GM23338 (cell line): ENCODE measurements around the gene RNGTT. TPM values are rescaled to one million over a fixed set of nuclear protein-coding genes. Genes with fewer than 3 reads are reported as not detected.

Experiments used
- ATAC-seq: fragments of 200-7000 bp; cut with Tn5 transposase; 3 replicates; pipeline ENCODE4 v1.9.1; 2020
- DNase-seq: peaks from one replicate; pipeline ENCODE4 v3.0.0-alpha.2; 2015; ENCODE audit warnings: low spot score
- H2AFZ ChIP-seq: fragments of 200-600 bp; sonication (generic); 2 replicates; pipeline ENCODE4 v1.8.0; 2016; ENCODE audit warnings: antibody characterized with exemption, mild to moderate bottlenecking, moderate library complexity
- H3F3A ChIP-seq: fragments of 200-600 bp; sonication (generic); replicated peaks from 2 replicates; pipeline ENCODE4 v1.8.0; 2017; ENCODE audit warnings: antibody characterized with exemption, mixed run types, low read depth
- H3K27ac ChIP-seq: fragments of 200-600 bp; sonication (generic); 2 replicates; pipeline ENCODE4 v1.6.1; 2016; ENCODE audit warnings: low read depth
- H3K27me3 ChIP-seq: fragments of 200-600 bp; sonication (generic); 2 replicates; pipeline ENCODE4 v1.8.0; 2016; ENCODE audit warnings: mild to moderate bottlenecking, mixed run types, moderate library complexity; ENCODE audit not compliant: insufficient read depth
- H3K36me3 ChIP-seq: fragments of 200-600 bp; sonication (generic); 2 replicates; pipeline ENCODE4 v1.8.0; 2016; ENCODE audit warnings: mild to moderate bottlenecking; ENCODE audit not compliant: insufficient read depth
- H3K4me1 ChIP-seq: fragments of 200-600 bp; sonication (generic); 2 replicates; pipeline ENCODE4 v1.8.0; 2016; ENCODE audit warnings: mild to moderate bottlenecking, moderate library complexity; ENCODE audit not compliant: insufficient read depth
- H3K4me2 ChIP-seq: fragments of 200-600 bp; sonication (generic); 2 replicates; pipeline ENCODE4 v1.7.1; 2017; ENCODE audit warnings: mixed run types
- H3K4me3 ChIP-seq: fragments of 200-600 bp; sonication (generic); 2 replicates; pipeline ENCODE4 v1.6.1; 2016; ENCODE audit warnings: mixed run types
- H3K79me2 ChIP-seq: fragments of 200-600 bp; sonication (generic); replicated peaks from 2 replicates; pipeline ENCODE4 v1.8.0; 2017; ENCODE audit warnings: mild to moderate bottlenecking; ENCODE audit not compliant: insufficient read depth
- H3K9me2 ChIP-seq: fragments of 200-600 bp; sonication (generic); 2 replicates; pipeline ENCODE4 v1.8.0; 2017; ENCODE audit not compliant: insufficient read depth
- H4K20me1 ChIP-seq: fragments of 200-600 bp; sonication (generic); replicated peaks from 2 replicates; pipeline ENCODE4 v1.8.0; 2017; ENCODE audit warnings: mild to moderate bottlenecking; ENCODE audit not compliant: insufficient read depth
- H3K27ac Mint-ChIP-seq: 2 replicates; pipeline ENCODE4 v1.8.0; 2020; ENCODE audit warnings: inconsistent platforms, mild to moderate bottlenecking, moderate library complexity, mixed read lengths
- H3K27me3 Mint-ChIP-seq: 3 replicates; pipeline ENCODE4 v1.8.0; 2022; ENCODE audit warnings: low read depth, mild to moderate bottlenecking, moderate library complexity, mixed read lengths, inconsistent platforms; ENCODE audit not compliant: insufficient read depth, poor library complexity
- H3K36me3 Mint-ChIP-seq: 3 replicates; pipeline ENCODE4 v1.8.0; 2021; ENCODE audit warnings: low read depth, mild to moderate bottlenecking, inconsistent platforms, moderate library complexity, mixed read lengths
- H3K4me1 Mint-ChIP-seq: 3 replicates; pipeline ENCODE4 v1.8.0; 2020; ENCODE audit warnings: mild to moderate bottlenecking, inconsistent platforms, mixed read lengths
- H3K4me3 Mint-ChIP-seq: 3 replicates; pipeline ENCODE4 v1.8.0; 2021; ENCODE audit warnings: moderate library complexity, mild to moderate bottlenecking, inconsistent platforms, mixed read lengths
- H3K9me3 Mint-ChIP-seq: 3 replicates; pipeline ENCODE4 v1.8.0; 2020; ENCODE audit warnings: moderate library complexity, mild to moderate bottlenecking, inconsistent platforms, mixed read lengths
- CREB1 ChIP-seq: fragments of 250-450 bp; sonication (Bioruptor Pico); IDR thresholded peaks from 2 replicates; pipeline ENCODE4 v1.5.0; 2020; ENCODE audit warnings: low read depth, mild to moderate bottlenecking, moderate library complexity
- ETS1 ChIP-seq: IDR thresholded peaks from 2 replicates; pipeline ENCODE4 v1.6.1; 2016; ENCODE audit warnings: antibody characterized with exemption
- EZH2phosphoT487 ChIP-seq: fragments of 200-600 bp; sonication (generic); IDR thresholded peaks from one replicate; pipeline ENCODE4 v1.8.1; 2018; ENCODE audit warnings: antibody characterized with exemption; ENCODE audit not compliant: unreplicated experiment
- JUNB ChIP-seq: IDR thresholded peaks from one replicate; pipeline ENCODE4 v1.6.1; 2016; ENCODE audit warnings: antibody characterized with exemption; ENCODE audit not compliant: unreplicated experiment
- ZNF331 ChIP-seq: fragments of 250-450 bp; sonication (Bioruptor Pico); IDR thresholded peaks from 2 replicates; pipeline ENCODE4 v1.5.0; 2020; ENCODE audit warnings: low read depth, mild to moderate bottlenecking, moderate library complexity
- ZNF462 ChIP-seq: fragments of 250-450 bp; sonication (Bioruptor Pico); IDR thresholded peaks from 2 replicates; pipeline ENCODE4 v1.5.0; 2020; ENCODE audit warnings: mild to moderate bottlenecking, moderate library complexity
- polyA plus RNA-seq: library from polyadenylated mRNA; unstranded; fragments of >200 nt; fragmentation: Nextera tagmentation; extraction: Ambion mirVana; gene quantifications from 2 replicates; pipeline ENCODE4 v1.2.1, GENCODE V29; 2016
- total RNA-seq: library from RNA; depleted of rRNA; stranded (reverse); fragments of >200 nt; shearing (Covaris generic); gene quantifications from 2 replicates; pipeline ENCODE4 v1.2.3, GENCODE V29; 2014
- TF ChIP-seq, protein P1 (sequence below): IDR thresholded peaks from one replicate; pipeline ENCODE4 v1.6.1; 2018; ENCODE audit warnings: antibody characterized with exemption; ENCODE audit not compliant: unreplicated experiment

Gene RNGTT
- total and polyA plus RNA-seq, 2 experiments from 2014 or later = 11.2 to 29.2 TPM

DNA sequence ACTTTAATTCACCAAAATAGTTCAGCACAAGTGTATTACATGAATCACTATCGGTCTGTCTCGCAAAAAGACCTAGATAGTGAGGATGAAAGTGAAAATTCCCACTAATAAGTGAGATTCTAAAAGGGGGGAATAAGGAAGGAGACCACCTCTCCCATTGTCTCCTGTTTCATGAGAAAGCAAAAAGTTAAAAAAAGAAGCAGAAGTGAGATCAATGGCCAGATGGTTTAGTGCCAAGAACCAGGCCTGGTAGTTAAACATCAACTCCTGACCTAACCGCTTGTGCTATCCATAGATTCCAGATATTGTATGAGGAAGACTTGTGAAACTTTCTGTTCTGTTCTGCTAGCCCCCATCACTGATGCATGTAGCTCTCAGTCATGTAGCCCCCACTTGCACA lies 293.0 kb downstream of the RNGTT start (continued):
- no peak for TF ChIP-seq JUNB

DNA sequence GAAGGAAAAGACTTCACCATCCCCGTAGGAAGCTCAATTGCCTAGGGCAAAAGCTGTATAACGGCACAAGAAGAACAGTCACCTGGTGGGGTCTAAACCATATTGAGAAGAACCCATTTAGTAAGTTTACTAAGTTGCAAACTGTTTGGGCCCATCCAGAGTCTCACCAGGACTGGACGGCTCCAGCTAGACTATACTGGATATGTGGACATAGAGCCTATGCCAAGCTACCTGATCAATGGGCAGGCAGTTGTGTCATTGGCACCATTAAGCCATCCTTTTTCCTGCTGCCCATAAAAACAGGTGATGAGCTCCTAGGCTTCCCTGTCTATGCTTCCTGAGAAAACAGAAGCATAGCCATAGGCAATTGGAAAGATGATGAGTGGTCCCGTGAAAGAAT lies 293.9 kb downstream of the RNGTT start:
- H3K79me2 ChIP-seq = no peaks in the 10 kb centered on the region
- no peak for DNase-seq
- H3K4me1 Mint-ChIP-seq = no peaks in the 10 kb centered on the region
- H3K9me3 Mint-ChIP-seq = peaks cover 39% of the 10 kb centered on the region
- no peak for TF ChIP-seq CREB1 (CRISPR knock-in tag)
- no peaks in the 10 kb centered on the region for H3K27me3 ChIP-seq
- no peaks in the 10 kb centered on the region for H3K4me1 ChIP-seq
- no peak overlapping the region for H3K4me2 ChIP-seq
- H3K27ac ChIP-seq = no peak overlapping the region
- H3K9me2 ChIP-seq = no peaks in the 10 kb centered on the region
- peaks cover 4% of the 10 kb centered on the region for H3K27me3 Mint-ChIP-seq
- H2AFZ ChIP-seq = no peak overlapping the region
- H3K27ac Mint-ChIP-seq = no peak overlapping the region
- H3F3A ChIP-seq = no peaks in the 10 kb centered on the region
- 0 out of 2 replicates have a peak, but pooled peaks cover 4% of the 10 kb centered on the region for H3K36me3 ChIP-seq
- no peak for ATAC-seq
- peaks cover 46% of the 10 kb centered on the region for H3K36me3 Mint-ChIP-seq
- H3K4me3 ChIP-seq = no peak overlapping the region
- no peaks in the 10 kb centered on the region for H4K20me1 ChIP-seq
- H3K4me3 Mint-ChIP-seq = no peak overlapping the region

- H3K4me3 ChIP-seq = no peak overlapping the region
- no peaks in the 10 kb centered on the region for H3K27me3 ChIP-seq
- DNase-seq = no peak
- ATAC-seq = no peak
- H3K27ac ChIP-seq = no peak overlapping the region
- no peak overlapping the region for H3K4me3 Mint-ChIP-seq
- no peaks in the 10 kb centered on the region; the same call in 1 of the 2 replicates for H3K9me2 ChIP-seq
- H3K4me1 ChIP-seq = no peaks in the 10 kb centered on the region
- H3K9me3 Mint-ChIP-seq = peaks cover 50% of the 10 kb centered on the region
- H3K36me3 ChIP-seq = 0 out of 2 replicates have a peak, but pooled peaks cover 4% of the 10 kb centered on the region
- peaks cover 4% of the 10 kb centered on the region for H3K27me3 Mint-ChIP-seq
- H4K20me1 ChIP-seq = no peaks in the 10 kb centered on the region
- H3F3A ChIP-seq = no peaks in the 10 kb centered on the region
- no peak overlapping the region for H2AFZ ChIP-seq
- H3K36me3 Mint-ChIP-seq = peaks cover 54% of the 10 kb centered on the region
- H3K27ac Mint-ChIP-seq = no peak overlapping the region
- no peaks in the 10 kb centered on the region for H3K4me1 Mint-ChIP-seq
- H3K4me2 ChIP-seq = no peak overlapping the region
- H3K79me2 ChIP-seq = no peaks in the 10 kb centered on the region
- TF ChIP-seq, protein P1, sequence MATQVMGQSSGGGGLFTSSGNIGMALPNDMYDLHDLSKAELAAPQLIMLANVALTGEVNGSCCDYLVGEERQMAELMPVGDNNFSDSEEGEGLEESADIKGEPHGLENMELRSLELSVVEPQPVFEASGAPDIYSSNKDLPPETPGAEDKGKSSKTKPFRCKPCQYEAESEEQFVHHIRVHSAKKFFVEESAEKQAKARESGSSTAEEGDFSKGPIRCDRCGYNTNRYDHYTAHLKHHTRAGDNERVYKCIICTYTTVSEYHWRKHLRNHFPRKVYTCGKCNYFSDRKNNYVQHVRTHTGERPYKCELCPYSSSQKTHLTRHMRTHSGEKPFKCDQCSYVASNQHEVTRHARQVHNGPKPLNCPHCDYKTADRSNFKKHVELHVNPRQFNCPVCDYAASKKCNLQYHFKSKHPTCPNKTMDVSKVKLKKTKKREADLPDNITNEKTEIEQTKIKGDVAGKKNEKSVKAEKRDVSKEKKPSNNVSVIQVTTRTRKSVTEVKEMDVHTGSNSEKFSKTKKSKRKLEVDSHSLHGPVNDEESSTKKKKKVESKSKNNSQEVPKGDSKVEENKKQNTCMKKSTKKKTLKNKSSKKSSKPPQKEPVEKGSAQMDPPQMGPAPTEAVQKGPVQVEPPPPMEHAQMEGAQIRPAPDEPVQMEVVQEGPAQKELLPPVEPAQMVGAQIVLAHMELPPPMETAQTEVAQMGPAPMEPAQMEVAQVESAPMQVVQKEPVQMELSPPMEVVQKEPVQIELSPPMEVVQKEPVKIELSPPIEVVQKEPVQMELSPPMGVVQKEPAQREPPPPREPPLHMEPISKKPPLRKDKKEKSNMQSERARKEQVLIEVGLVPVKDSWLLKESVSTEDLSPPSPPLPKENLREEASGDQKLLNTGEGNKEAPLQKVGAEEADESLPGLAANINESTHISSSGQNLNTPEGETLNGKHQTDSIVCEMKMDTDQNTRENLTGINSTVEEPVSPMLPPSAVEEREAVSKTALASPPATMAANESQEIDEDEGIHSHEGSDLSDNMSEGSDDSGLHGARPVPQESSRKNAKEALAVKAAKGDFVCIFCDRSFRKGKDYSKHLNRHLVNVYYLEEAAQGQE = no peak
- TF ChIP-seq ZNF331 (CRISPR knock-in tag) = no peak
- no peak for TF ChIP-seq EZH2phosphoT487
- TF ChIP-seq CREB1 (CRISPR knock-in tag) = no peak
- TF ChIP-seq JUNB = no peak
- TF ChIP-seq ETS1 = no peak
- TF ChIP-seq ZNF462 = no peak
Observed at GRCh38 chr6:88666901-88667300, 296.5 kb downstream of the RNGTT start.
